ENCODE results near the gene PARM1.

DNA sequence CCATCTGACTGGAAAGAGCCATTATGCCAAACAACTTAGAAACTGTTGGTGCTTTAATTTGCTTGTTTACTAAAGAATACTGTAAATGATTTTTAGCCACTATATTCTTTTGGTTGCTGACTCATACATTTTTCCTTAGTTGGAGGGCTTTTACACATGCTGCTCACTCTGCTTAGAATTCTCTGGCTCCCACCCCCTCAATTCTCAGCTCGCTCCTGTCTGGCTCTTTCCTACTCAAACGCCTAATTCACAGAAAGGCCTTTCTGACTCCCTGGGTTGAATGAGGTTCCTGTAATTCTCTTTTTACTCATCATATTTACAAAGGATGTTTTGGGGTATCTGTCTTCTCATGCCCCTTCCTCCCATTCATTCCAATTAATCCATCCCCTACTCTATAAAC is 26.1 kb upstream of the PARM1 start:
- TF ChIP-seq CTCF (IDR thresholded peaks at IDR 0.05), result no peak
- TF ChIP-seq POLR2A (IDR thresholded peaks at IDR 0.05), result no peak
